GM12878 (cell line): ENCODE data around the gene ERG. TPM values are rescaled to one million over a fixed set of nuclear protein-coding genes. Genes with fewer than 3 reads are reported as not detected.
A peak's percentile ranks its signal among the peaks of the same experiment; 100 is the strongest.

ENCODE experiments used
- ATAC-seq: fragments of 200-7000 bp; cut with Tn5 transposase; 3 replicates; pipeline ENCODE4 v1.9.1; 2020; ENCODE audit warnings: mild to moderate bottlenecking, moderate library complexity
- BruUV-seq: library from RNA; stranded (reverse); fragments of 400-500 nt; replicated peaks from 2 replicates; lab custom pipeline; 2021; lab: Mats Ljungman, UMichigan
- CTCF ChIA-PET: fragments of 300-600 bp; sonication (Branson Sonifier 250); formaldehyde crosslinking; extraction: SDS; loops from one replicate; lab custom pipeline; 2021; ENCODE audit warnings: inconsistent platforms; lab: Yijun Ruan, JAX
- POLR2A ChIA-PET: fragments of 350-600 bp; formaldehyde crosslinking; extraction: SDS; loops from one replicate; lab custom pipeline; 2021; ENCODE audit warnings: inconsistent platforms; lab: Charles Lee
- RAD21 ChIA-PET: fragments of 300-600 bp; sonication (Branson Sonifier 250); formaldehyde crosslinking; loops from one replicate; lab custom pipeline; 2023; ENCODE audit warnings: antibody characterized with exemption; ENCODE audit not compliant: unreplicated experiment; lab: Charles Lee
- SMC1A ChIA-PET: fragments of 300-600 bp; sonication (Branson Sonifier 250); formaldehyde crosslinking; loops from one replicate; lab custom pipeline; 2023; ENCODE audit not compliant: unreplicated experiment, uncharacterized antibody; lab: Charles Lee
- DNase-seq: peaks from one replicate; pipeline ENCODE4 v3.0.0-alpha.2; 2011; ENCODE audit warnings: low read depth, low spot score
- FAIRE-seq: peaks from 3 replicates; lab custom pipeline; 2011; peaks lifted over from hg19 to GRCh38; lab: Jason Lieb, UNC
- H2AFZ ChIP-seq: 2 replicates; pipeline ENCODE4 v1.6.0; 2011; ENCODE audit warnings: low read depth, low read length, control low read depth; ENCODE audit not compliant: control insufficient read depth
- H3K27ac ChIP-seq: 2 replicates; pipeline ENCODE4 v1.5.1; 2011; ENCODE audit warnings: control low read depth; ENCODE audit not compliant: control insufficient read depth, insufficient read depth
- H3K27me3 ChIP-seq, 2 experiments: replicated peaks in 1 of 2; 2 replicates each; pipeline versions ENCODE4 v1.6.0 to v1.6.1; 2011; ENCODE audit warnings: low read length in 1 of 2; ENCODE audit not compliant: control insufficient read depth in 2 of 2, insufficient read depth in 2 of 2
- H3K36me3 ChIP-seq, 2 experiments: 2 replicates each; pipeline ENCODE4 v1.5.1; 2011; ENCODE audit warnings: low read length in 1 of 2; ENCODE audit not compliant: control insufficient read depth in 2 of 2, insufficient read depth in 2 of 2
- H3K4me1 ChIP-seq: 2 replicates; pipeline ENCODE4 v1.6.1; 2011; ENCODE audit warnings: mild to moderate bottlenecking, low read length, moderate library complexity, mixed read lengths; ENCODE audit not compliant: control insufficient read depth, insufficient read depth
- H3K4me2 ChIP-seq: 2 replicates; pipeline ENCODE4 v1.6.0; 2011; ENCODE audit warnings: control low read depth; ENCODE audit not compliant: control insufficient read depth, insufficient read depth
- H3K4me3 ChIP-seq: fragments of 200-600 bp; sonication (generic); 2 replicates; pipeline ENCODE4 v1.5.1; 2016
- H3K79me2 ChIP-seq: 2 replicates; pipeline ENCODE4 v1.6.0; 2011; ENCODE audit warnings: low read length; ENCODE audit not compliant: control insufficient read depth, insufficient read depth
- H3K9ac ChIP-seq: 2 replicates; pipeline ENCODE4 v1.8.0; 2011; ENCODE audit warnings: low read length, control low read depth, mixed read lengths; ENCODE audit not compliant: control insufficient read depth, insufficient read depth
- H3K9me3 ChIP-seq: replicated peaks from 3 replicates; pipeline ENCODE4 v1.5.1; 2011; ENCODE audit warnings: mild to moderate bottlenecking, low read length; ENCODE audit not compliant: control insufficient read depth, insufficient read depth
- H4K20me1 ChIP-seq: 2 replicates; pipeline ENCODE4 v1.6.0; 2011; ENCODE audit not compliant: control insufficient read depth, insufficient read depth
- CREM ChIP-seq: IDR thresholded peaks from 2 replicates; pipeline ENCODE4 v1.6.1; 2014; ENCODE audit warnings: antibody characterized with exemption, low read depth
- ELK1 ChIP-seq: IDR thresholded peaks from 2 replicates; pipeline ENCODE4 v1.6.1; 2012; ENCODE audit warnings: low read depth, low read length, improper control_type of control experiment
- FOXM1 ChIP-seq: IDR thresholded peaks from 2 replicates; pipeline ENCODE4 v1.6.1; 2012; ENCODE audit warnings: low read depth, mild to moderate bottlenecking, inconsistent platforms, low read length, moderate library complexity
- HDAC6 ChIP-seq: fragments of 200-600 bp; sonication (generic); IDR thresholded peaks from one replicate; pipeline ENCODE4 v1.8.0; 2017; ENCODE audit warnings: antibody characterized with exemption; ENCODE audit not compliant: unreplicated experiment
- HSF1 ChIP-seq: fragments of 150-350 bp; IDR thresholded peaks from 2 replicates; pipeline ENCODE4 v1.6.1; 2014; ENCODE audit warnings: mild to moderate bottlenecking, low read depth, low read length
- IRF4 ChIP-seq: IDR thresholded peaks from 2 replicates; pipeline ENCODE4 v1.6.1; 2011; ENCODE audit warnings: low read depth, low read length
- IRF5 ChIP-seq: fragments of 450-650 bp; IDR thresholded peaks from 2 replicates; pipeline ENCODE4 v1.6.1; 2017; ENCODE audit warnings: borderline replicate concordance
- NFXL1 ChIP-seq: fragments of 450-650 bp; IDR thresholded peaks from 2 replicates; pipeline ENCODE4 v1.6.1; 2017; ENCODE audit warnings: antibody characterized with exemption, mild to moderate bottlenecking, borderline replicate concordance
- PBX3 ChIP-seq: IDR thresholded peaks from 2 replicates; pipeline ENCODE4 v1.6.1; 2011; ENCODE audit warnings: mild to moderate bottlenecking, low read depth, low read length, moderate library complexity; ENCODE audit not compliant: insufficient replicate concordance
- POU2F2 ChIP-seq: IDR thresholded peaks from 3 replicates; pipeline ENCODE4 v1.6.1; 2011; ENCODE audit warnings: low read depth, mild to moderate bottlenecking, low read length, borderline replicate concordance
- RCOR1 ChIP-seq: conservative IDR thresholded peaks from 2 replicates; pipeline ENCODE4 v1.6.1; 2012; ENCODE audit warnings: low read depth, low read length, improper control_type of control experiment
- SMARCA5 ChIP-seq: fragments of 450-650 bp; IDR thresholded peaks from 2 replicates; pipeline ENCODE4 v1.6.1; 2017; ENCODE audit warnings: mild to moderate bottlenecking
- SMC3 ChIP-seq: IDR thresholded peaks from 2 replicates; pipeline ENCODE4 v1.6.1; 2011; ENCODE audit warnings: low read length, improper control_type of control experiment, borderline replicate concordance
- SPI1 ChIP-seq: IDR thresholded peaks from 2 replicates; pipeline ENCODE4 v1.6.1; 2011; ENCODE audit warnings: low read depth, mild to moderate bottlenecking, low read length, moderate library complexity, borderline replicate concordance; ENCODE audit not compliant: insufficient read depth
- WRNIP1 ChIP-seq: IDR thresholded peaks from 2 replicates; pipeline ENCODE4 v1.6.1; 2011; ENCODE audit warnings: low read depth, low read length, improper control_type of control experiment, borderline replicate concordance
- YY1 ChIP-seq: IDR thresholded peaks from 2 replicates; pipeline ENCODE4 v1.6.1; 2011; ENCODE audit warnings: low read depth, mild to moderate bottlenecking, low read length
- ZNF622 ChIP-seq: fragments of 450-650 bp; IDR thresholded peaks from 2 replicates; pipeline ENCODE4 v1.6.1; 2017; ENCODE audit warnings: mild to moderate bottlenecking, inconsistent platforms
- WGBS: methylation state at CpG from one replicate; pipeline ENCODE4 v1.1.6; 2016; ENCODE audit warnings: low lambda C conversion rate; ENCODE audit not compliant: insufficient replicate concordance, insufficient coverage; ENCODE audit errors: missing lambda C conversion rate; 5-methylcytosine and 5-hydroxymethylcytosine counted together
- in situ Hi-C: fragments of 300-500 bp; cut with MboI; formaldehyde crosslinking; loops from 9 replicates; pipeline ENCODE4 v1.14.3; 2018; ENCODE audit warnings: mixed read lengths
- intact Hi-C: fragments of 100-400 bp; cut with micrococcal nuclease; formaldehyde crosslinking; loops from one replicate; pipeline ENCODE4 v1.14.2; 2022; ENCODE audit not compliant: unreplicated experiment
- polyA plus RNA-seq, 11 experiments: library from polyadenylated mRNA; depleted of rRNA in 4 of 11; unstranded in 6 of 11; stranded (reverse) in 5 of 11; fragments of >200 nt; fragmentation: Nextera tagmentation in 4 of 11; fragmentation: Illumina TruSeq in 1 of 11; extraction: Ambion mirVana in 4 of 11; extraction: Trizol in 1 of 11; gene quantifications; 1 replicate in 1 of 11; 2 replicates in 10 of 11; pipeline versions ENCODE4 v1.2.1 to v1.2.3, GENCODE V29; 2011 to 2016; ENCODE audit warnings: inconsistent platforms in 2 of 11, missing spikeins in 2 of 11, low read depth in 1 of 11
- total RNA-seq, 4 experiments: library from RNA; depleted of rRNA in 3 of 4; stranded (reverse); fragments of >200 nt in 3 of 4; fragmentation: Illumina TruSeq in 1 of 4; extraction: Trizol in 1 of 4; gene quantifications; 2 replicates each; pipeline versions ENCODE4 v1.2.1 to v1.2.3, GENCODE V29; 2013 to 2021

The ERG gene
- total and polyA plus RNA-seq, 10 of the 15 experiments (the other 5 are each of a cell fraction or from before 2014, with no cell fraction given): not detected

- peak; percentile 60 for TF ChIP-seq YY1
- peak; percentile 98 for TF ChIP-seq SMC3
- TF ChIP-seq PBX3: no peak
- 0 out of 2 replicates have a peak, but pooled peaks have one; percentile 29 for TF ChIP-seq IRF4
- TF ChIP-seq WRNIP1: no peak
- TF ChIP-seq SPI1: peak; percentile 8; the same call in 1 of the 2 replicates
- TF ChIP-seq CREM: no peak
- peak; percentile 62; the same call in 1 of the 3 replicates for TF ChIP-seq POU2F2
- TF ChIP-seq FOXM1: no peak
- 0 out of 2 replicates have a peak, but pooled peaks have one; percentile 44 for TF ChIP-seq SMARCA5
- peak; percentile 46; the same call in 1 of the 2 replicates for TF ChIP-seq NFXL1
Observed at GRCh38 chr21:38355992-38356781, 142.1 kb downstream of the ERG start (continued).

GRCh38 chr21:38355353-38355752, 142.9 kb downstream of the ERG start:
- no peaks in the 10 kb centered on the region for H3K79me2 ChIP-seq
- no peaks in the 10 kb centered on the region; the same call in 1 of the 2 replicates for H3K4me1 ChIP-seq
- in situ Hi-C loops: no loop called here
- no peak overlapping the region for H3K27ac ChIP-seq
- intact Hi-C loops: no loop called here
- DNase-seq (no peak), ATAC-seq (no peak), FAIRE-seq (no peak)
- ChIA-PET SMC1A (interaction anchor here (1.0 to 2.5 kb wide), 5 partner anchors 138 to 643 kb away, joined by 3 to 18 read pairs (median 9); no protein-coding TSS in a partner anchor), CTCF (interaction anchor here (0.7 to 9.1 kb wide), 15 partner anchors 102 to 681 kb away, joined by 3 to 195 read pairs (median 4); no protein-coding TSS in a partner anchor), POLR2A (interaction anchor here (0.6 kb wide), 1 partner anchor 67 kb away, joined by 5 read pairs; no protein-coding TSS in a partner anchor), RAD21 (interaction anchor here (1.3 to 7.4 kb wide), 4 partner anchors 138 to 643 kb away, joined by 4 to 110 read pairs (median 5); no protein-coding TSS in a partner anchor)
- H3K36me3 ChIP-seq: no peaks in the 10 kb centered on the region
- H3K27me3 ChIP-seq: no peaks in the 10 kb centered on the region
- H4K20me1 ChIP-seq: no peaks in the 10 kb centered on the region
- no peaks in the 10 kb centered on the region; the same call in 2 of the 3 replicates for H3K9me3 ChIP-seq
- WGBS: 17% methylated on average over 4 of the region's 4 CpGs
- no peak overlapping the region for H3K4me2 ChIP-seq
- H3K9ac ChIP-seq: no peak overlapping the region
- no TSS peak for BruUV-seq
- H2AFZ ChIP-seq: no peak overlapping the region
- H3K4me3 ChIP-seq: no peak overlapping the region
- TF ChIP-seq ZNF622: no peak
- no peak for TF ChIP-seq ELK1
- TF ChIP-seq HDAC6: no peak
- TF ChIP-seq RCOR1: no peak
- no peak for TF ChIP-seq HSF1
- TF ChIP-seq SMARCA5: no peak
- no peak for TF ChIP-seq IRF5
